HG03135 (cell line): ENCODE data around the gene MSI2.
"Not testable (repeated sequence)": the region's sequence is repeated elsewhere in the genome, so short reads cannot be mapped to it uniquely, and the experiment has no call there.

ENCODE experiments used
- ATAC-seq: cut with Tn5 transposase; IDR thresholded peaks from one replicate; pipeline ENCODE4 v1.9.1; 2021; ENCODE audit warnings: mild to moderate bottlenecking, moderate library complexity; ENCODE audit not compliant: unreplicated experiment

The MSI2 gene

DNA sequence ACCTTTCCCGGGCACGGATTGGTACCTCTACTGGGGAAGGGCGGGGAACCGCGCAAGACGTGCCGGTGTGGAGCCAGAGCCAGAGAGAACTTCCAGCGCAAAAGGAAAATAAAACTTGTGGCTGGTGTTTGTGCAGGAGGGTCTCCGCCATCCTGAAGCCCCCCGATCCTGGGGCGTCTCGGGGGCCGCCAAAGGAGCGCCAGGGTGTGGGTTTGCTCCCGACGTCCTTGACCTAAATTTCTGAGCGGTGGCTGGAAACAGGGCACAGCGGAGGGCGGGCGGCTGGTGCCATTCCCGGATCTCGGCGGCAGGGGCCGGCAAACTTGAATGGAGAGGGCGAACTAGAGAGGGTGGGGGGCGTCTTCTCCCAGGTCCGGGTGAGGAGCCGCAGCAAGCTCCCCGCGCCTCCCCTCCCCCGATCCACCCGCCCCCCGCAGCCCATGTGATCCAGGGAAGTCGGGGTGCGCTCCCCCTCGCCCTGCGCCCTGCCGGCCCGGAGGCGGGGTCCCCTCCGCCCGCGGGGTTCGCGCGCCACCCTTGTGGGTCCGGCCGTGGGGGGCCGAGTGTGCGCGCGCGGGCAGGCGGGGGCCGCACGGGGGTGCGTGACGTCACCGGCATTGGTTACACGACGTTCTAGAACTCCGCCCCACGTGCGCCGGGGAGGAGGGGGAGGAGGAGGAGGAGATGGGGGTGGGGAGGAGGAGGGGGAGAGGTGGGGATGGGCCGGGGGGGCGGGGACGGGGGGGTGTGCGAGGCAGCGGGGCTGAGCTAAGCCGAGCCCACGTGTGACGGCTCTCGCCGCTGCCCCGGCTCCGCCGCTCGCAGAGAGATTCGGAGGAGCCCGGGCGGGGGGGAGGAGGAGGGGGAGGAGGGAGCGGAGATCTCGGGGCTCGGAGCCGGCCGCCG is at the start of gene MSI2:
TSS of gene MSI2 (plus strand) at position 748 of the 906 bp plus-strand sequence. CDS start 220 bp downstream, outside the sequence.
- peak; percentile 64 for ATAC-seq

DNA sequence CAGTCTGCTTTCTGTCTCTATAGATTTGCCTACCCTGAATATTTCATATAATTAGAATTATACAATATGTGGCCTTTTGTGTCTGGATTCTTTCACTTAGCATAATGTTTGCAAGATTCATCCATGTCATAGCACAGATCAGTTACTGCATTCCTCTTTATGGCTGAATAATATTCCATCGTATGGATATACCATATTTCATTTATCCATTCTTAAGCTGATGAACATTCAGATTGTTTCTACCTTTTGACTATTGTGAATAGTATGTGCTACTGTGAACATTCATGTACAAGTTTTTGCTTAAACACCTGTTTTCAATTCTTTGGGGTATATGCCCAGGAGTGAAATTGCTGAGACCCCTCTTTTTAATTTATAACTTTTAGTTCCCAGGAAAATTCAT is 49.4 kb upstream of the MSI2 start:
- no peak for ATAC-seq

DNA sequence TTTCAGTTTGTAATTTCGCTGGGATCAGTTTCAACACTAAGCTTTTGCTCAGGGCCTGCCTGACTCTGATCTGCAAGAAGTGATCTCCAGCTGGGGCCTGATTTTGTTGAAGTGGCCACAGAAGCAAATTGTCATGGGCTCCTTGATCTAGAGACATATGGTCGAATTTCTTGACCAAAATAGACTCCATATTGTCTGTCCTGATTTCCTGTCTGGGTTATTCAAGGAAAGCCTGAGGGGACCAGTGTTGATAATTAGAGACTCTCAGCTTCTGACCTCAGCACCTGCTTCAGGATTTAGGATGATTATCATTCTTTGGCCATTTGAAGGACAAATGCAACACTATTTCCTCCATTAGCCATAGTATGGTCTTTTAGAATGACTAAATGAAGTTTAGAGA is 48.9 kb upstream of the MSI2 start:
- no peak for ATAC-seq

DNA sequence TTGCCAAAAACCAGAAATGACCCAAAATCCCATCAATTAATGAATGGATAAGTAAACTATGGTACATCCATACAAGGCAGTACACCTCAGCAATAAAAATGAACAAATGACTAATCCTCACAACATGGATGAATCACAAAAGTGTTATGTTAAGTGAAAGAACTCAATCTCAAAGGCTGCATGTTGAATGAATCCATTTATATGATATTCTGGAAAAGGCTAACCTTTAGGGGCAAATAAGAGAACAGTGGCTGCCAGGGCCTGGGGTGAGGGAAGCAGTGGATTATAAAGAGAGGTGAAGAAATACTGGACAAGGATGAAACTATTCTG is 46.1 kb upstream of the MSI2 start:
- ATAC-seq: no peak

DNA sequence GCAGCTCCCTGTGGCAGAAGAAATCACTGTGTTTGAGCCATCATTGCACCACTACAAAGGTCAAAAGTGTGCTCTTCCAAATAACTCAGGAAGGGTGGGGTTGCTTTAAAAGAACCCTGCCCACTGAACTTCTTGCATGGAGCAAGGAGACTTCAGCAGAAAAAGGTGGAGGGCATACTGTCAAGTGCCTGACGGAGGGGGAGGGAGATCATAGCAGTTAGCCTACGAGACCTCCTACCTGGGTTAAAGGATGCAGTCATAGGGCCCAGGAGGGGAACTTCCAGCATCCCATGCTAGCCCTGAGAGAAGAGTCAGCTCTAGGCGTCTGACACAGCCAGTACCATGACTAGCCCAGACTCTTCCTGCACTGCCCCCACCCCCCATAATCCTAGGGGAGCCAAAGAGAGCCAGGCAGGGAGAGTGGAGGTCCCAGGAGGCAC is 45.3 kb upstream of the MSI2 start:
- ATAC-seq: no peak

DNA sequence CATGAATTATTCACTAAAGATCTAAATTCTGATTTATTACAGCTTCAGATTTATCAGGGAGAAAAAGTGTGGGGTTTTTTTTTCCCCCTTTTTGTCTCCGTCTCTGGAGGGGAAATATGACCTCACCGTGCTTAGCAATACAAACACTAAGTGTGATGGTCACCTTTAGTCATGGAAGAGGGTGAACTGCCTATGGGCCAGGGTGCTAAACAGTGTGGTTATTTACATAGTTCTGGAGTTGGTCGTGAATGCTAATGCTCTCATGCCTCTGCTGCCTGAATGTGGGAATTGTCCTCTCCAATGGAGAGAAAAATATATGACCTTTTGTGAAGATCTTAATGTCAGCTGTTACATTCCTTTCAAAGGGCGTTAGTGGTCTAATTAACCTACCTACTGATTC is 44.8 kb upstream of the MSI2 start:
- no peak for ATAC-seq

DNA sequence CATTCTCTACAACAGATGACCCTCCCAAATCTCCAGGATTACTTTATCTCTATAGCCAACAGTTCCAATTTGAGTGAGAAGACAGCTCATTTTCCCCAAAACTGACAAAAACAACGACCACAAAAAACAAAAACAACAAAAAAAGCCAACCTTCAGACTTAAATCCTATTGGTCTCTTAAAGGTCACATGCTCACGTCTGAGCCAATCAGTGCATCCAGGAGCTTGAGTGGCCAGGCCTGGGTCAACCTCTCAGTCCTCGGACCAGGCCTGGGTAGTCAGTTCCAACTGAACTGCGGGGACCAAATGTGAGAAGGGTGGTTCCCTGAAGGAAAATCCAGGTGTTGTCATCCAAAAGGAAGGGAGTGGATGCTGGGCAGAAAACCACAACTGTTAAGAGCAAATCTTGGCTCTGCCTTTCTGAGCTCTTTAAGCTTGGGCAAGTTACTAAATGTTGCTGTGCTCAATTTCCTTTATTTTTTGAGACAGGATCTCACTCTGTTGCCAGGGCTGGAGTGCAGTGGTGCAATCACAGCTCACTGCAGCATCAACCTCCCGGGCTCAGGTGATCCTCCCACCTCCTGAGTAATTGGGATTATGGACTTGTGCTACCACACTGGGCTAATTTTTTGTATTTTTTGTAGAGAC is 43.0 kb upstream of the MSI2 start:
- no peak for ATAC-seq

DNA sequence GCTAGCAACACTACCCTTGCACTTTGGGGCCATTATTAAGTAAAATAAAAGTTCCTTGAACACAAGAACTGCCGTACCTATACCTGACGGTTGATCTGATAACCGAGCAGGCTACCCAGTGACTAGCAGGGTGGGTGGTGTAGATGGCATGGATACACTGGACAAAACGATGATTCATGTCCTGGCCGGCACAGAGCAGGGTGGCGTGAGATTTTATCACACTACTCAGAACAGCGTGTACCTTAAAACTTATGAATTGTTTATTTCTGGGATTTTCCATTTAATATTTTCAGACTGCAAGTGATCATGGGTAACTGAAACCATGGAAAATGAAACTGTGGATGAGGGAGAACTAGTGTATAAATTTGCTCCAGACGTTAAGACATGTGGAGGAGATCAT is 41.0 kb upstream of the MSI2 start:
- no peak for ATAC-seq

DNA sequence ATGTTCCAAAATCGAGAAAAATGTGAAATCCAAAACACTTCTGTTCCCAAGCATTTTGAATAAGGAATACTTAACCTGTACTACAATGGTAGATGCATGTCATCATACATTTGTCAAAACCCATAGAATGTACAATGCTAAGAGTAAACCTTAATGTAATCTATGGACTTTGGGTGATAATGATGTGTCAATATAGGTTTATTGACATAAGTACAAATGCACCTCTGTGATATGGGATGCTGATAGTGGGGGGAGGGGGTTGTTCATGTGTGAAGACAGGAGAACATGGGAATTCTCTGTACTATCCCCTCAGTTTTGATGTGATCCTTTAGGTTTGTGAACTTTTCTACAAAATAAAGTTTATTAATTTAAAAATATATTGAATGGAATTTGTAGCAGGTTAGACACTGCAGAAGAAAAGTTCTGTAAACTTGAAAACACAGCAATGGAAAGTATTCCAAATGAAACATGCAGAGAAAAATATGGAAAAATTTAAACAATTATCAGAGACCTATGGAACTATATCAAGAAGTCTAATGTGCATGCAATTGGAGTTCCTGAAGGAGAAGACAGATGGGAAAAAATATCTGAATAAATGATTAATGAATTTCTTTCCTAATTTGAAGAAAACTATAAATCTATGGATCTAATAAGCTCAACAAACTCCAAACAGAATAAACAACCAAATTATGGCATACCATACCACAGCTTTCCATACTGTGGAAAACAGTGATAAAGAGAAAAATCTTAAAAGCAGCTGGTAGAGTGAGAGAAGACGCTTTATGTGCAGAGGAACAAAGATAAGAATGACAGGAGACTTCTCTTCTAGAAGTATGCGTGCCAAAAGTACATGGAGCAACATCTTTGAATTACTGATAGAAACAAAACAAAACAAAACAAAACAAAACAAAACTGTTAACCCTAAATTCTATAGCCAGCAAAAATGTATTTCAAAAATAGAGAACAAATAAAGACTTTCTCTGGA is 34.7 kb upstream of the MSI2 start:
- ATAC-seq: no peak

DNA sequence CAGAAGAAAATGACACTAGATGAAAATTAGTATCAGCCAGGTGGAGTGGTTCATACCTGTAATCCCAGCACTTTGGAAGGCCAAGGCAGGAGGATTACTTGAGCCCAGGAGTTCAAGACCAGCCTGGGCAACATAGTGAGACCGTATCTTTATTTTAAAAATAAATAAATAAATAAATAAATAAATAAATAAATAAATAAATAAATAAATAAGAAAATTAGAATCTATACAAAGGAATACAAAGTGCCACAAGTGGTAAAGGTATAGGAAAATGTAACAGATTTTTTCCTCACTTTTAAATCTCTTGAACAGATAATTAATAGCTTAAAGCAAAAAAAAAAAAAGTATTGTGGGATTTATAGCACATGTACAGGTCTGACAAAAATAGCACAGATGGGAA is 33.9 kb upstream of the MSI2 start:
- not testable (repeated sequence) for ATAC-seq

DNA sequence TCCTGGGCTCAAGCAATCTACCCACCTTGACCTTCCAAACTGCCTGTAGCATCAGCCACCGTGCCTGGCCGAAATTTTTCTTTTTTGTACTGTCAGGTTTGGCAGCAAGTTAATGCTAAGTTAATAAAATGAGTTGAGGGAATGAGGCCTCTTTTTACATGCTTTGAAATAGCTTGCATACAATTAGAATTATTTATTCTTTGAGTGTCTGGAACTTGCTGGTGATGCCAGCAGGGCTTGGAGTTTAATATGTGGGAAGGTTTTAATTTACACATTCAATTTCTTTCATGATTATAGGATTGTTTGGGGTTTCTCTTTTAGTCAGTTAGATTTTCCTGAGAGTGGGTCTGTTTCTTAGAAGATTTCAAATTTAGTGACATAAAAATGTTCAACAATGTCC is 31.2 kb upstream of the MSI2 start:
- ATAC-seq: no peak

DNA sequence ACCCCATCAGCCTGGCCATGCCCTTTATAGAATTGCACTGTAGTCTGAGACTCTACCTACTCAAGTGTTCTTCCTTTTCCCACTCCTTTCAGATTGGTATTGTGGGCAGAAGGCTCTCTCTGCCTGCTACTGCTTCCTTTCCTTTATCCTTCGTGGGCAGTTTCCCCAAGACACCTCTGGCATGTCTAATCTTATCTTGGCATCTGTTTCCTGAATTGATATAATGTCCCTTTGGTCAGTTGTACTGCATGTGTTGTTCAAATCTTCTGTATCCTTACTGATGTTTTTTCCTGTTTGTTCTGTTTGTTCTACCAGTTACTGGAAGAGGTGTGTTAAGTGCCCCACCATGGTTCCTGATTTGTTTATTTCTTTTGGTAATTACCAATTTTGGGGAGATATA is 29.5 kb upstream of the MSI2 start:
- no peak for ATAC-seq

DNA sequence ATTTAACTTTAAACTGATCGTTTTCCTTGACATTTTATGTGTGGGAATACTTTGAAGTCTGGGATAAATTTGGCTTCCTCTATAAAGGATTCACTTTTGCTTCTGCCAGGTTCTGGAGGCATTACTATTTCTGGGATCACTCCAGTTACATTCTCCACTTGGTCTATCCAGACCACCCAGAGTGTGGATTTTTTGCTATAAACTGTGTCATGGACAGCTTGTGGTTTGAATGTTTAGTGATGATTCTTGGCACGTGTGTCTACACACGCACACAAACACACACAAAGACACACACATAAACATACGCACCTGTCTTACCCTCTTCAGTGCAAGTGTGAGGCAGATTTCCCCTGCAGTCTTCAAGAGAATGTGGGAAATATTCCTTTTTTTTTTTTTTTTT is 27.4 kb upstream of the MSI2 start:
- ATAC-seq: no peak

DNA sequence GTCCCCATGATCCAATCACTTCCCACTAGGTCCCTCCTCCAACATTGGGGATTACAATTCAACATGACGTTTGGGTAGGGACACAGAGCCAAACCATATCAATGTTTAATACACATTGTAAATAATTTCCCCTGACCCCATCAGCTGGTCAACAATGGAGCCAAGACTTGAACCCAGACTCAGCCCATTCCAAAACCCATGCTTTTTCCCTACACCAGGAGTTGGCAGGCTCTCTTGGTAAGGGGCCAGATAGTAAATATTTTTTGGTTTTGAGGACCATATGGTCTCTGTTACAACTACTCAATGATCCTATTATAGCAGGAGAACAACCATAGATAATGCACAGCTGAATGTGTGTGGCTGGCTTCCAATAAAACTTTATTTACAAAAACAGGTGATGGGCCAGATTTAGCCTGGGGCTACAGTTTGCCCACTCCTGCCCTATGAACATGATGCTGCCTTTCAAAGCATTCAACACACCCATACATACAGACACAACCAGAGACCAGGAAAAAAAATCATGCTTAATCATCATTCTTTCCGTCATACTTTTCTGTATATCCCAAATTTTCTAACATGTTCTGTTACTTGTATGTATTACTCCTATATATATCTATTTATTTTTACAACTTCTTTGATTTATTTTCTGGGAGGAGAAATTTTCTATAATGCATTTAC is 22.1 kb upstream of the MSI2 start:
- ATAC-seq: no peak

DNA sequence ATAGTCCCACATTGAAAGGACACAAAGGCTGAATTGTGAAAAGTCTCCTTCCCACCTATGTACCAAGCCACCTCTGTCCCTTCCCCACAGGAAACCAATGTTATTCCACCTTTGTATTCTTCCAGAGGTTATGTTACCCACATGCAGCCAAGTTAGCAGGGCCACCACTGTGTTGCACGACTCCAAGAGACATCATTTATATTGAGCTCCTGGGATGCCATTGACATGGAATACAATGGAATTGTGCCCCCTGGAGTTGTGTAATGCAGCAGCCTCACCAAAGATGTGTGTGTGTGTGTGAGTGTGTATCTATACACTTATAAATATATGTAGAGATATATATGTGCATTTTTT is 21.6 kb upstream of the MSI2 start:
- ATAC-seq: no peak

DNA sequence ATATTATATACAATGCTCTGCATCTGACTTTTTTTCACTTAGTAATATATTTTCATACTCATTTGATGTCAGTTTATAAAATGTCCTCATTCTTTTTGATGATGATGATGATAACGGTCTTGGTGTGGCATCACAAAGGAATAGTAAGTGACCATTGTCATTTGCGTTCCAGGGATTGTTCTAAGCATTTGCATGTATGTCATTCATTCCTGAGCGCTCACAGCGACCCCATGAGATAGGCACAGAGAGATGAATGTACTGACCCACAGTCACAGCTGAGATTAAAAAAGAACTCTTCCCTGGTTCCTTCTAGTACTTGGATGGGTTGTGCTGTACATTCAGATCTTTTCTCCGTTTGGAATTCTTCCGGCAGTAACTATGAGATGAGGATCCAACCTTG is 21.2 kb upstream of the MSI2 start:
- ATAC-seq: no peak

DNA sequence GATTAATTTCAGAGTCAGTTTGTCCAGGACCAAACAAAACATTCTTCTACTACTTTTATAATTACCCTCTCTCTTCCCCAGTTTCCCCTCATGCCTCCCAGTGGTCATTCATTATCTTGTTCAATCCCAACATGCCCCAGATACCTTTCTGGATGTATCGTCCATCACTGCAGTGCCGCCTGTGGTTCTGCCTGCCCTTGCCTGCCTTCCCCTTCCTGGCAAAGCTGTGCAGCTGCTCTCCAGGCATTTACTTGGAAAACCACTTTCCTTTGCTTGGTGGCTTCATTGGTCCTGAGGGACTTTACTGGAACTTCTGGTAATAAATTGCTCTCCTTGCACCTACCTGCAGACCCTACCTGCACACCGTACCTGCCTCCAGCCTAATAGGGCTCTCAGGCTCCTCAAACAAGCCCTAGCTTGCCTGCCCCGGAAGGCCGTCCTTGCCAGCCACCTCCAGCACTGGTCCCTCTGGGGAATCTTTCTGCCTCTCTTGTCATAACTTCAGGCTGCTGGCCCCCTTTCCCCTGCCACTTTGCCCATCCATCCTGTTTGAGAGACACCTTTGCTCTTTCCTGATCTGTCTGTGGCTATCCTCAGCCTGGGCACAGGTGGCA is 19.5 kb upstream of the MSI2 start:
- no peak for ATAC-seq

DNA sequence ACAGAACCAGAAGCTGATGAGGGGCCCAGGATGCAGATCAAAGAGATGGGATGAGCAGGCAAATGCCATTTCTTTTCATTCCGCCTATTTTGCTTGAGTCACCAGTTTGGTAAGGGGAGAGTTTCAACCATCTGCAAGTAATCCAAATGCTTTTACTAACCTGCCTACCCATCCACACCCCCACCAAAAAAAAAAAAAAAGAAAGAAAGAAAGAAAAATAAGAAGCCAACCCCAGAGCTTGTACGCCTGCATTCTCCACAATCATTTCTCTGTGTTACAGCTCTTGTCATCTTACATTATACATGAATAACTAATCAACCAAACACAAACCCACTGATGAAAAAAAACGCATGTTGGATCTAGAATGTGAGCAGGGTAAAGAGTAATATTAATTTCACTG is 15.7 kb upstream of the MSI2 start:
- ATAC-seq: no peak

DNA sequence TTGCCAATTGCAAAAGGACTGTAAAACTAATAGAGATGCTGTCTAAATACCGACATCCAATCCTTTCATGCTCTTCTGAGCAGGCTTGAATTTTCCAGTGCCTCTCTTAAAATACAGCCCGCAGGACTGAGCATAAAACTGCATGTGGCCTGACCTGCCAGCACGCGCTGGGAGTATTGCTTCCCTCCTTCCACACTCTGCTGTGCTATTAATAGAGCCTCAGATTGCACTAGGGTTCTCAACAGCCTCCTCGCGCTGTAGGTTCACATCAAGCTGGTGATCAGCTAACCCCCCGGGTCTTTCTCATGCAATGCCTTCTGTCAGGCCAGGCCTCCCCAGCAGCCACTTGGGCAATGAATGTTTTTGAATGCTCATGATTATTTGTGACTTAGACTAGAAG is 14.2 kb upstream of the MSI2 start:
- no peak for ATAC-seq

DNA sequence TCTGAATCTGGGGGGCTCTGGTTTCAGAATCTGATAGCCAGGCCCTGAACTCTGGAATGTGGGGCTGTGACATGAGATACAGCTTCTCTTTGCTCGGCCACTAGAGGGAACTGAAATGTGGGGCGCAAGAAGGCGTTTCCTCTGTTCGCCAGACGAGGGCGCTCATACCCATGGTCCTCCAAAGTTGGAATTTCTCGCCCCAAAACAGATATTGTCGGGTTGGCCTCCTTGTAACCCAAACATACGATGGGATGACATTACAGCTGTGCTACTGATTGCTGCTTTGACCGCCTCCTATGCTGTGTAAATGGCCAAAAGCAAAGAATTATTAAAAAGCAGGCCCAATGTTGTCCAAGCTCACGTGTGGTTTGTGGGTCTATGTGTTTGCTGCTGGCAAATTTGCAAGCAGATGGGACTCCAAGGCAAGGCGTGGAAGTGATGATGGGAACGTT is 13.1 kb upstream of the MSI2 start:
- no peak for ATAC-seq
